Mononuclear cell (primary cell): ENCODE measurements around the gene VAV2. TPM values are rescaled to one million over a fixed set of nuclear protein-coding genes. Genes with fewer than 3 reads are reported as not detected.

Experiments
- H3K27me3 ChIP-seq: 2 replicates; pipeline ENCODE4 v1.6.0; 2011; ENCODE audit warnings: low read length, control low read depth; ENCODE audit not compliant: insufficient read depth
- H3K4me1 ChIP-seq: 2 replicates; pipeline ENCODE4 v1.5.1; 2011; ENCODE audit warnings: mild to moderate bottlenecking, low read length, control low read depth; ENCODE audit not compliant: insufficient read depth
- H3K4me3 ChIP-seq: 2 replicates; pipeline ENCODE4 v1.5.1; 2011; ENCODE audit warnings: mild to moderate bottlenecking, low read length, moderate library complexity
- H3K9me3 ChIP-seq: 2 replicates; pipeline ENCODE4 v1.5.1; 2011; ENCODE audit warnings: low read depth, mild to moderate bottlenecking, control low read depth, low read length
- total RNA-seq: library from RNA; depleted of rRNA; stranded (reverse); fragments of >200 nt; gene quantifications from one replicate; pipeline ENCODE4 v1.2.3, GENCODE V29; 2012

Gene VAV2
- total RNA-seq, 1 donor: 4.5 TPM

DNA sequence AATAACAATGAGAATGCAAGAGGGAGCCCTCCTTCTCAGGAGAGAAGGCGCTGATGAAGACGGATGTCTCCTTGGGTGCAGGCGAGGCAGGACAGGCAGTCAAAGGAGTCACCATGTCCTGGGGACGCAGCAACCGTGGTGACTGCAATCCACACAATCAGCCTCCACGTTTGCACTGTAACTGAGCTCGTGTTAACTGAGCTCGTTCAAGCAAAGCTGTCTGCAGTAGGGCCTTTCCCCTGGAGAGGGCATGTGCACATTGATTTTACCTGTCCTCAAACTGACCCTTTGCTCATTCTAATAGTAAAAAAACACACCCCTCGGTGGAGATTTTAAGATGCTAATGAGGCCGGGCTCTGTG lies 256.7 kb downstream of the VAV2 start:
- H3K4me1 ChIP-seq: peaks cover 4% of the 10 kb centered on the region
- no peak overlapping the region for H3K4me3 ChIP-seq
- H3K9me3 ChIP-seq: no peaks in the 10 kb centered on the region
- H3K27me3 ChIP-seq: no peaks in the 10 kb centered on the region

DNA sequence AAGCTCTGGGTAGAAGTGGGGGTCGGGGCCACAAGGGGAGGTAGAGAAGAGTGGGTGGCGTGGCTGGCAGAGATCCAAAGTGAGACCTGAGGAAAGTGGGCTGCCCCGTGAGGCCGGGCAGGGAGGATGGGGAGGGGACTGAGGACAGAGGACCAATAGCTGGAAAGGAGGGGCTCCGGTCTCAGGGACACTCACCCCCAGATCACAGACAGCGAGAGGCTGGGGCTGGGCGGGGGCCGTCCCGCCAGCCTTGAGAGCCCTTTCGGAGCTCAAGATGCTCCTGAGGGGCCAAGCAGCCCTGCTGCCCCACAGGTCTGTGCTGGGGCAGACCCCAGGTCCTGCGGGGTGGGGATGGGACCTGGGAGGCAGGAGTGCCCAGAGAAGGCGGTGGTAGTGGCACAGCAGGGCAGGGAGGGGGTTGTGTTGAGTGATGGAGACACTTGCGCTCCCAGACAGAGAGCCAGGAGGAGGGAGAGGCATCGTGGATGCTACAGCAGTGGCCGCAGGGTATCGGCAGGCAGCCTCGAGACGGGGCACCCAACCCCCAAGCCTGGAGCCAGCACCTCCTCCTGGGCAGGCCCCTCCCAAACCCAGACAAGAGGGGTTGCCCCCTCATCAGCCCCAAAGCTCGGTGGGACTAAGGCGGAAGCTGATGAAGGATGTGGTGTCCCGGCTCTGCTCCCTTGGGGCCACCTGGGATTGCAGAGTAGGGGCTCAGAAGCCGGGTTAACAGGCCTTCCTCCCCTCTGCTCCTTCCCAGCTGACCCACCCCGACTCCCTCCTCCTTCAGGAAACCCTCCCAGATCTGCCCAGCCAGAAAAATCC lies 257.3 kb downstream of the VAV2 start:
- Histone ChIP-seq H3K4me1 (peaks cover 4% of the 10 kb centered on the region), H3K4me3 (no peak overlapping the region), H3K27me3 (no peaks in the 10 kb centered on the region), H3K9me3 (no peaks in the 10 kb centered on the region)

DNA sequence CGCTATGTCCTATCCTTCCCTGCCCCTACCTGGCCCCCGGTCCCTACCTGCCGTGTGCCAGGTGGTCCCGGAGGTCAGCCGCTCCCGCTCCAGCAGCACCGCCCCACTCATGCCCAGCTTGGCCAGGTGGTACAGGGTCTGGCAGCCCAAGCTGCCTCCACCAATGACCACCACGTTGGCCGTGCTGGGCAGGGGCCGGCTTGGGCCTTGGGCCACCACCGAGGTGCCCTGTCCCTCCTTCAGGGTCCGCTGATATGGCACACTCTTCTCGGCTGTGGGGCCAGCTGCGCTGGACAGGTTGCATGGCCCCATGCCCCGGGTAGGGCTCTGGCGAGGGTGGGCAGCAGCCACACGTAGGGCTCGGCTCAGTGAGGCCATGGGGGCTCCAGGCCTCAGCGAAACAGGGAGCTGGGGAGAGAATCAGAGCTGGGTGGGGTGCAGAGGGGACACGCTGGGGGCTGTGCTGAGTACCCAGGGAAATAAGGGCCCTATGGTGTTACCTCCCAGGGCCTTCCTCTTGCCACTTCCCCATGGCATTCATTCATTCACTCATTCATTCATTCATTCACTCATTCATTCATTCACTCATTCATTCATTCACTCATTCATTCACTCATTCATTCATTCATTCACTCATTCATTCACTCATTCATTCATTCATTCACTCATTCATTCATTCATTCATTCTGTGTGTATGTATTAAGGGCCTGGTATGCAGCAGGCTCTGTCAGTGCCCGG lies 258.2 kb downstream of the VAV2 start:
- H3K4me1 ChIP-seq: peaks cover 4% of the 10 kb centered on the region

DNA sequence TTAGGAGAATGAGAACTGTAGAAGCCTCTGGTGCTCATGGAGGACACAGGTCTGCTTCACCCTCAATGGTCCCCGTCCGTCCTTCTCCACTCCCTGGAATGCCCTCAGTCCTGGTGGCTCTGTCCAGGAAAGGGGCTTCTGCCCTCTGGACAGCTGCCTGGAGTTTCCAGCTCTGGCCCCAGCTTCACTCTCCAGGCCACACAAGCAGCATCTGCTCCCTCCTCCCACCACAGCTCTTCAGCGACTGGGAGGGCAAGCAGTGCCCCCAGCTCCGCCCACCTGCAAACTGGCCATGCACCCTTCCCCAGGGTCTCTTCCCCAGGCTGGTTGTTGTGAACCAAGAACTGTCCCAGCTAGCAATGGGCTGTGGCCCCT lies 258.7 kb downstream of the VAV2 start:
- no peaks in the 10 kb centered on the region for H3K9me3 ChIP-seq
- no peaks in the 10 kb centered on the region for H3K4me1 ChIP-seq
- no peak overlapping the region for H3K4me3 ChIP-seq
- H3K27me3 ChIP-seq: no peaks in the 10 kb centered on the region

More for the DNA sequence above, 258.2 kb downstream of the VAV2 start:
- Histone ChIP-seq H3K4me3 (no peak overlapping the region), H3K27me3 (no peaks in the 10 kb centered on the region), H3K9me3 (no peaks in the 10 kb centered on the region)

DNA sequence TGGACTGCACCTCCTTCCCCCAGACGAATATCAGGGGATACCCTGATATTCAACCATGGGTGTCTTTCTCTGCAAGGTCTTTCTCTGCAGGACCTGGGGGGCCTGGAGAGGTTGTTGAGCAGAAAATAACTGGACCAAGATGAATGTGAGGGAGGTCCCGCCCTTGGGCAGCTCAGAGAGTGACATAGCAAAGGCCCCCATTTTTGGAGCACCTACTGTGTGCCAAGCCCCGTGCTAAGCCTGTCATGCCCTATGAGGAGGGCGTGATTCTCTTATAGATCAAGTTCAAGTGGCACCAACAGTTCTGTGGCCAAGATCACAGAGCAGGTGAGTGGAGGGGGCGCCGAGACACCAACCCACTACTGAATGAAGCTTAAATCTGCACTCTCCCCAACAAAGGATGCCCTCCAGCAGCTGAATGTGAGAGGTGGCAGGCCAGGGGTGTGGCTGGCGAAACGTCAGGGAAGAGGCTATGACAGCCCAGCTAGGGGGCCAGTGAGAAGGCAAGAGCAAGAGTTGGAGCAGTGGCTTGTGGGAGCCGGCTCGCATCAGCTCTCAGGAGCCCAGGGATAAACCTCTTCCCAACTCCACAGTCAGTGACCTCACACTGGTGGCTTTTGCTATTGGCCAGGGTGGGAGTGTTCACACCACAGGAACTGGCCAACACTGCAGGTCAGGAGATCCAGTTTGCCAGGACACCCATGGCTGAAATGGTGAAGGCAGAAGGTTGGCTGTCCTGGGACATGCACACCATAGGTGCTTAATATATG lies 259.3 kb downstream of the VAV2 start:
- Histone ChIP-seq H3K4me1 (no peaks in the 10 kb centered on the region), H3K27me3 (no peaks in the 10 kb centered on the region), H3K9me3 (no peaks in the 10 kb centered on the region), H3K4me3 (no peak overlapping the region)

DNA sequence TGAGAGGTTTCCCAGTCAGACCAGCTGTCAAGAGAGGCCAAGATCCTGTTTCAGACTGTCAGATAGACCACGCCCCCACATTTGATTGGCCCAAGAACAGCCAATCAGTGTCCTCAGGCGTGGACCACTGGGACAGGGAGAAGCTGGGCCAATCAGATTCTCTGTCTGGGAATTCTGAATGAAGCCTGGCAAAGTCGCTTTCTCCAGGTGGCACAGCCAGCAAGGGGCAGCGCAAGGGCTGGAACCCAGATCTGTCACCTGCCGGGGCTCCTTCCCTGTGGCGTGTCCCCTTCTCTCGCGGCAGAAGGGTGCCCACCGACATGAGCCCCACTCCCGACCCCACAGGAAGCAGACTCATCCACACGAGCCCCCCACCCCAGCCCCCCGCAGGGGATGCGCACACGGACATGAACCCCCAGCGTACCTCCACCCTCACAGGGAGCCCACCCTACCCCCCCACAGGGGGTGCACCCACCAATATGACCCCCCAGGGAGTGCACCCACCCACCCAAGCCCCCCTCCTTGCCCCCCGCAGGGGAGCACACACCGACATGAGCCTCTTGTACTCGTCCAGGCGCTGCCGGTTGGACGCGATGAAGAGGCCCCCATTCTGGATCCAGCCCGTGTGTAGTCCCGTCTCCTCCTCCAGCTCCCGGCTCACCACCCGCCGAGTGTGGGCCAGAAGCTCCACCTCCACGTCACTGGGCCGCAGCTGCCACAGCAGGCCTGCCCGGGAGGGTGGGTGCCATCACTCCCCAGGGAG lies 260.1 kb downstream of the VAV2 start:
- no peaks in the 10 kb centered on the region for H3K4me1 ChIP-seq
- H3K4me3 ChIP-seq: no peak overlapping the region
- no peaks in the 10 kb centered on the region for H3K9me3 ChIP-seq
- H3K27me3 ChIP-seq: no peaks in the 10 kb centered on the region

DNA sequence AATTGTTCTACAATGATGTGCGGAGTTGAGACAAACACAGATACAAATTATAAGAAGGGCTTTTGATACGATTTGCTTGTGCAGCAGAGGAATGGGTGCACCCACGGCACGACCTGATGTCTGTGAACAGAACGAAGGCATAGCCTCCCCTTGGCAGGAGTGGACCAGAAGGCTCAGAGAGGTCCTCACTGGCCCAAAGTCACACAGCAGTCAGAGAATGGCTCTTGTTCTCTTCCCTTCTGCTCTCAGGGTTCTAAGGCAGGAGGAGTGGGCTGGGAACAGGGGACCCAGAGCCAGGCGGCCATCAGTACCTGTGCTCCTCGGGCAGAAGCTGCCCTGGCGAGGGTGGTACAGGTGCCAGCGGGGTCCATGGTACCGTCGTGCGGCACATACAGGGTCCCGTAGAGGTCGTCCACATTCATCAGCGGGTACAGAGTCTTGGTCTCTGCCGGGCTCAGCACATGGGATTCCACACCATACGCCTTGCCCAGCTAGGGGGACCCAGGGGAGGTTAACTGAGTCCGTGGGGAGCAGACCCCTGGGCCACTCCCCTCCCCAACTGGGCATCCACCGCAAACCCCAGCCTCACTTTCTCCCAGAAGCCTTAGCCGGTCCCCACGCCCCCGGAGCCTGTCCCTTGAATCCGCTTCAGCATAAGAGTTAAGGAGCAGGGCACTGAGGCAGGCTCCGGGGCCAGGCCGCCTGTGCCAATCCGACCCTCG lies 261.0 kb downstream of the VAV2 start:
- Histone ChIP-seq H3K9me3 (no peaks in the 10 kb centered on the region), H3K27me3 (no peaks in the 10 kb centered on the region), H3K4me1 (no peaks in the 10 kb centered on the region), H3K4me3 (no peak overlapping the region)

DNA sequence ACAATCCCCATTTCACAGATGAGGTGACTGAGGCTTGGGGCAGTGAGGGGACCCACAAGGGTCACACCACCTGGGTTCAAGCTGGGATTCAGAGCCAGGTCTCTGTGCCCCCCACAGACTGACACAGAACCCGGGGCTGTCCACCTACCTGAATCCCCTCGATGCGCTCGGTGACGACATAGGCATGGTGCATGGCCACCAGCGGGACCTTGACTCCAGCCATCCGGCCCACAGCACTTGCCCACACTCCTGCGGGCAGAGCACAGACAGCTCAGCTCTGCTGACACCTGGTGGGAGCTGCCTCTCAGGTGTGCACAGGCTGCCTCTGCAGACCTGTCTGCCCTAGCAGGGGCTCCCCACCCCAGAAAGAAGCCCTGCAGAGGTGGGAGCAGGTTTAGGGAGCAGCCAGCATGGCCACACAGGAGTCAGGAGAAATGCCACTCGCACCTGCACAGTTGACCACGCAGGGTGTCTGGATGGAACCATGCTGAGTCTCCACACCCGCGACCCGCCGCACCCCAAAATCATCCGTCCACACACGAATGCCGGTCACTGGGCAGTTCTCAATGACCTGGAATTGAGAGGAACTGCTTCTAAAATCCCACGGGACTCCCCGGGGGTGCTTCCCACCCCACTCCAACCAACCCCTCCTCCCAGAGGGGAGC lies 262.4 kb downstream of the VAV2 start:
- Histone ChIP-seq H3K4me3 (no peak overlapping the region), H3K9me3 (no peaks in the 10 kb centered on the region), H3K27me3 (no peaks in the 10 kb centered on the region), H3K4me1 (no peaks in the 10 kb centered on the region)

DNA sequence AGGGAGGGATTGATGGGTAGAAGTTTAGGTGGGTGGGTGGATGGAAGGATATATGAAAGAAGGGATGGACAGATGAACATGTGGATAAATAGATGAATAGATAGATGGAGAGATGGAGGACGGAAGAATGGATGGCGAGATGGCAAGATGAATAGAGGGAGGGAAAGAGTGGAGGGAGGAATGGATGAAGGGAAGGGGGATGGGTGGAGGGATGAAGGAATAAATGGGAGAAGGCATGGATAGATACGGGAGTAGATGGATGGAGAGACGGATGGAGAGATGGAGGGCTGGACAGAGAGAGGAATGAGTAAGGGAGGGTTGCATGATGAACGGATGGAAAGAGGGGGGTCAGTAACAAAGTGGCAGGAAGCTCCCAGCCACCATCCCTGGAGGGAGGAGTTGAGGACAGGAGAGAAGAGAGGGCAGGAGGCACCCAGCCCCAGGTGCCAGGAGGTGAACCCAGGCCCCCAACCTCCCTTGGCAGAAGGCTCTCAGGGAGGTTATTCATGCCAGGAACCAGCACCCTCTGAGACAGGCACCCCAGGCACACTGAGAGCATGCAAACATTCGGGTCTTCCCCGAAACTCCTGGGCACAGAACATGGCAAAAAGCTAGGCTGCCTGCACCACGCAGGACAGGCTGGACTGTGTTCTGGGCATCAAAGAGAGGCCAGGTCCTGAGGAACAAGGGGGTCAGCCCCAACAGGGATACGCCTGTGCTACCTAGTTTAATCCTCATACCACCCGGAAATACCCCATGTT lies 263.1 kb downstream of the VAV2 start:
- Histone ChIP-seq H3K9me3 (no peaks in the 10 kb centered on the region), H3K4me3 (no peak overlapping the region), H3K4me1 (no peaks in the 10 kb centered on the region), H3K27me3 (no peaks in the 10 kb centered on the region)

DNA sequence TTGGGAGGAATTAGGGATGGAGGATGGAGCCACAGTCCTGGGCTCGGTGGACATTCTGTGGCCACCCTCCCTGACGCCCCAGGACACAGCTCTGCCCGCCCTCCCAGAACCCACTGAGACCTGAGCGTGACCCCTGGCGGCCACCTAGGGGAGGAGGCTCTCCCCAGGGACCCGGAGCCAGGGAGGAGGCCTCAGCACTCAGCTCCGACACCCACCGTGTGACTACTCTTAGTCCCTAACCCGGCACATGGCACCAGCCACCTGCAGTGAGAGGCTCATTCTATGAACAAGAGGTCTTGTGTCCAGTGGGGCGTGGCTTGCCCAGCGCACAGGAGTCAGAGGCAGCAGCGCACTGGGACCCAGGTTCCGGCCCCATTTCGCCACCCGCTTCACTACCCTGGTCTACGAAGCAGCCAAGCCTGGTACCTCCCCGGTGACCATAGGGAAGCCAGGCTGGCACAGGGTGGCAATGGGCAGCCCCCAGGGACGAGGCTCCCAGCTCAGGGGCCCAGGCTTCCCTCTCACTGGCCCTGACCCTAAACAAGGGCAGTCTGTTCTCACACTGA lies 264.2 kb downstream of the VAV2 start:
- H3K27me3 ChIP-seq: no peaks in the 10 kb centered on the region
- H3K4me1 ChIP-seq: no peaks in the 10 kb centered on the region
- H3K4me3 ChIP-seq: no peak overlapping the region
- no peaks in the 10 kb centered on the region for H3K9me3 ChIP-seq

DNA sequence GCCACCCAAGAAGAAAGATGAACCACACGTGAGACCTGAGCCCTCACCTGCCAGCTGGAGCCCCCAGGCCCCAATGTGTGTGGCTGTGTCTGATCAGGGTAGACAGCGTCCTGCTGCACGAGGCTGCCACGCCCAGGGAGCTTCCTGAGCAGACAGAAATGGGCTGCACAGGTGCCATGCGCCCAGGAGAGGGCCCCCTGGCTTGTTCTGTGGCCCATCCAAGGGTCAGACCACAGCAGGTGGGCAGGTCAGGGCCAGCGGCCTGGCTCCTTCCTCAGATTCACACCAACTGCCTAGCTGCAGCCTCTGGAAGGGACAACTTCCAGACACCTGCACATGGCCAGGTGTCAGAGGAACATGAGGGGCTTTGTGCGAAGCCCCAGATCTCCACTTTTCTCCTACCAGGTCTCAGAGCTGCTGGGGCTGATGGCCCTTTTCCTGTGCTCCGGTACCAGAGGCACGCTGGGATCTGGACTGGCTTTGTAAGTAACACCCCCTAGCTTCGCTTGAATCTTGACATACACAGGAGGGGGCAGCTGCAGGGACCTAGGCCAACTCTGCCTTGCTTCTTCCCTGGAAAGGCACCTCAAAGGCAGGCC lies 264.7 kb downstream of the VAV2 start:
- Histone ChIP-seq H3K9me3 (no peaks in the 10 kb centered on the region), H3K4me3 (no peak overlapping the region), H3K4me1 (no peaks in the 10 kb centered on the region), H3K27me3 (no peaks in the 10 kb centered on the region)

DNA sequence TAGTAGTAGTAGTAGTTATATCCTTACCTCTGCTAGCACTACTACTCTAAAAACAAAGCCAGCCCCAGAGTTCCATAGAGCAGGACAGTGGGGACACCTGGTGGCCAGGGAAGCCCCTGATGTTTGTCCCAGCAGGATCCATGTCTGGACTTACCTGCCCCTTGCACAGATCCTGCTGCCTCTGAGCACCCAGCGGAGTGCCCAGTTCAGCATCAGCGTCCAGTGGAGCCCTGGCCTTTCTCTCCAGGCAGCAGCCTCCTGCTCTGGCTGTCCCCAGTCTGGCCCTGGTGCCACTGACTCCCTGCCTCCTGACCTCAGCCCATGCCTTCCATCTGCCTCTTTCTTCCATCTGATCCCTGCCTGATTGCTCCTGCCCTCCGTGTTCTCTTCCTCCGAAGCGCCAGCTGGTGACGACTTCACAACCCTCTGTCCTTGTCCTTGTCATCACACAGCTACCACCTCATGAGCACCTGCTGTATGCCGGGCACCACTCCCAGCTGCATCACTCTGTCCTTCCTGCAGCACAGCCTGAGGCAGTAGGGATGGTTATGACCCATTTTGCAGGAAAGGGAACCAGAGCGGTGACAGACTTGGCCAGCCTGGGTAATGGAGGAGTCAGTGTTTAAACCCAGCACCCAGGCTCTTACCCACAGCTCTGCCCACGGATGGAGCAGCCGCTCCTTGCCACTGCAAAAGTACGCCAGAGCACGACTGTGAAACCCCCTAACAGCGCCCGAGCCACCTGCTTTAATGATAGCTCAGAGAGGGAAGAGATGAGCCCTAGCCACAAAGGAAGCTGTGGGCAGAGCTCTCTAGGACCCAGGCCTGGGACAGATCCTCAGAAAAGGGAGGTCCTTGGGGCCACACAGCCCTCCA lies 265.5 kb downstream of the VAV2 start:
- Histone ChIP-seq H3K4me1 (no peaks in the 10 kb centered on the region), H3K27me3 (no peaks in the 10 kb centered on the region), H3K4me3 (no peak overlapping the region), H3K9me3 (no peaks in the 10 kb centered on the region)
